Adipose tissue (tissue), 3 donors: ENCODE results near the gene CRYBB1. TPM values are rescaled to one million over a fixed set of nuclear protein-coding genes. Genes with fewer than 3 reads are reported as not detected.

Source experiments
- H3K27ac ChIP-seq: one replicate; pipeline ENCODE4 v1.5.1; 2013; ENCODE audit warnings: low read depth, low read length
- WGBS, 3 donors: extraction: QIAGEN DNeasy Blood & Tissue Kit; methylation state at CpG; one replicate each; pipeline ENCODE4 v1.1.7; 2013; 5-methylcytosine and 5-hydroxymethylcytosine counted together
- polyA plus RNA-seq, 3 donors: library from polyadenylated mRNA; stranded (reverse); fragments of 200-250 nt; gene quantifications; one replicate each; pipeline ENCODE4 v1.2.3, GENCODE V29; 2013
- donor health status: healthy with polysubstance abuse.
- donor health status: Bipolar disorder and iron deficiency.
- donor health status: healthy.

The CRYBB1 gene
- polyA plus RNA-seq: 1 to 10 TPM in 2 of 3 donors, under 1 TPM in 1; 0.20 to 5.2 (median 1.4) TPM

GRCh38 chr22:26617271-26618199 lies at the start of gene CRYBB1:
TSS of gene CRYBB1 (minus strand) at chr22:26618027. CDS start at chr22:26616319, 1,708 bp downstream.
- H3K27ac ChIP-seq: no peak within 1 kb of the TSS
- 62 to 74% (median 63%) methylated on average over 7 of the region's 7 CpGs for WGBS, 3 donors

GRCh38 chr22:26667140-26667539 lies 49.3 kb upstream of the CRYBB1 start:
- no peak overlapping the region for H3K27ac ChIP-seq
- 86 to 88% (median 88%) methylated on average over 12 to 13 of the region's 13 CpGs for WGBS, 3 donors

- WGBS, 3 donors: 29 to 37% (median 33%) methylated on average over 4 of the region's 4 CpGs
- no peak overlapping the region for H3K27ac ChIP-seq
Measured at GRCh38 chr22:26665813-26666231, 48.0 kb upstream of the CRYBB1 start.

- H3K27ac ChIP-seq: no peak overlapping the region
- 71 to 82% (median 80%) methylated on average over 9 of the region's 9 CpGs for WGBS, 3 donors
Measured at GRCh38 chr22:26663374-26663923, 45.6 kb upstream of the CRYBB1 start.

- WGBS, 3 donors: 88 to 95% (median 90%) methylated on average over 2 of the region's 2 CpGs
- no peak overlapping the region for H3K27ac ChIP-seq
Measured at GRCh38 chr22:26662160-26662559, 44.3 kb upstream of the CRYBB1 start.

- WGBS, 3 donors: 71 to 88% (median 81%) methylated on average over 7 of the region's 7 CpGs
- no peak overlapping the region for H3K27ac ChIP-seq
Measured at GRCh38 chr22:26660961-26661578, 43.2 kb upstream of the CRYBB1 start.

- WGBS, 3 donors: 61 to 82% (median 68%) methylated on average over 6 of the region's 6 CpGs
- no peak overlapping the region for H3K27ac ChIP-seq
Measured at GRCh38 chr22:26660356-26660755, 42.5 kb upstream of the CRYBB1 start.

- WGBS, 3 donors: 2 to 3% (median 2%) methylated on average over 27 of the region's 27 CpGs
- H3K27ac ChIP-seq: no peak overlapping the region
Measured at GRCh38 chr22:26658671-26659478, 41.0 kb upstream of the CRYBB1 start.

GRCh38 chr22:26658161-26658560 lies 40.3 kb upstream of the CRYBB1 start:
- no peak overlapping the region for H3K27ac ChIP-seq
- WGBS, 3 donors: 3 to 7% (median 5%) methylated on average over 11 of the region's 11 CpGs

GRCh38 chr22:26656891-26657851 lies 39.3 kb upstream of the CRYBB1 start, which contains the start of gene MIAT:
TSS of gene MIAT (plus strand) at chr22:26657588.
- 2 to 3% (median 2%) methylated on average over 62 of the region's 62 CpGs for WGBS, 3 donors
- H3K27ac ChIP-seq: no peak within 1 kb of the TSS

GRCh38 chr22:26651815-26652214 lies 34.0 kb upstream of the CRYBB1 start:
- H3K27ac ChIP-seq: no peak overlapping the region
- WGBS, 3 donors: 60 to 77% (median 73%) methylated on average over 10 of the region's 10 CpGs

GRCh38 chr22:26650722-26651421 lies 33.0 kb upstream of the CRYBB1 start:
- H3K27ac ChIP-seq: no peak overlapping the region

GRCh38 chr22:26648528-26649388 lies 30.9 kb upstream of the CRYBB1 start:
- H3K27ac ChIP-seq: no peak overlapping the region
- 50 to 70% (median 51%) methylated on average over 6 of the region's 6 CpGs for WGBS, 3 donors

More at GRCh38 chr22:26650722-26651421, 33.0 kb upstream of the CRYBB1 start:
- 78 to 87% (median 84%) methylated on average over 6 of the region's 6 CpGs for WGBS, 3 donors

GRCh38 chr22:26648011-26648497 lies 30.2 kb upstream of the CRYBB1 start:
- WGBS, 3 donors: 21 to 32% (median 23%) methylated on average over 16 to 17 of the region's 17 CpGs
- H3K27ac ChIP-seq: no peak overlapping the region

GRCh38 chr22:26646158-26646557 lies 28.3 kb upstream of the CRYBB1 start:
- no peak overlapping the region for H3K27ac ChIP-seq
- 54 to 66% (median 63%) methylated on average over 5 of the region's 5 CpGs for WGBS, 3 donors
